Mammary epithelial cell (primary cell): ENCODE measurements around the gene SPTY2D1.

Experiments
- CTCF ChIP-seq, 2 donors: IDR thresholded peaks in 1 of 2; conservative IDR thresholded peaks in 1 of 2; 2 replicates each; pipeline ENCODE4 v1.5.1; 2011 to 2012; ENCODE audit warnings: inconsistent platforms in 2 of 2, low read length in 2 of 2, mild to moderate bottlenecking in 2 of 2, control low read depth in 1 of 2, low read depth in 1 of 2; ENCODE audit not compliant: insufficient read depth in 1 of 2; ENCODE audit errors: extremely low read depth in 1 of 2
- EZH2 ChIP-seq: IDR thresholded peaks from 2 replicates; pipeline ENCODE4 v1.6.1; 2012; ENCODE audit warnings: low read length, inconsistent platforms, borderline replicate concordance

- TF ChIP-seq CTCF (conservative IDR thresholded peaks at IDR 0.05 in 1 of 2, IDR thresholded peaks at IDR 0.05 in 1 of 2; ENCODE audit: extremely low read depth in 1 of 2, insufficient read depth in 1 of 2, low read depth in 1 of 2, low read length in 2 of 2) (no peak), EZH2 (no peak)
These were observed 37.1 kb upstream of the SPTY2D1 start for GRCh38 chr11:18671246-18671645.
